Liver (tissue), 9 donors: Measurements from ENCODE around the gene PCDHB7. TPM values are rescaled to one million over a fixed set of nuclear protein-coding genes. Genes with fewer than 3 reads are reported as not detected.

Source experiments
- DNase-seq: peaks from one replicate; pipeline ENCODE4 v3.0.0-alpha.2; 2017; ENCODE audit warnings: low spot score
- H3K27ac ChIP-seq, 2 donors: one replicate each; pipeline ENCODE4 v1.7.0; 2013; ENCODE audit warnings: inconsistent platforms in 2 of 2, low read length in 2 of 2, control low read depth in 1 of 2, low read depth in 1 of 2, mild to moderate bottlenecking in 1 of 2
- H3K27me3 ChIP-seq, 4 donors: one replicate each; pipeline versions ENCODE4 v1.6.1 to v1.7.0; 2013; ENCODE audit warnings: low read length in 3 of 4, inconsistent platforms in 1 of 4, mild to moderate bottlenecking in 1 of 4, moderate library complexity in 1 of 4; ENCODE audit not compliant: control insufficient read depth in 4 of 4, insufficient read depth in 4 of 4
- H3K36me3 ChIP-seq, 4 donors: one replicate each; pipeline versions ENCODE4 v1.6.1 to v1.7.0; 2013; ENCODE audit warnings: low read length in 3 of 4, mild to moderate bottlenecking in 3 of 4, low read depth in 1 of 4, moderate library complexity in 1 of 4; ENCODE audit not compliant: control insufficient read depth in 4 of 4, insufficient read depth in 3 of 4
- H3K4me1 ChIP-seq, 4 donors: one replicate each; pipeline versions ENCODE4 v1.6.1 to v1.7.0; 2013; ENCODE audit warnings: low read length in 3 of 4, mild to moderate bottlenecking in 3 of 4, moderate library complexity in 1 of 4; ENCODE audit not compliant: control insufficient read depth in 4 of 4, insufficient read depth in 4 of 4
- H3K4me3 ChIP-seq, 3 donors: one replicate each; pipeline versions ENCODE4 v1.6.1 to v1.7.0; 2013; ENCODE audit warnings: low read length in 3 of 3, control low read depth in 1 of 3, low read depth in 1 of 3, mild to moderate bottlenecking in 1 of 3
- H3K9ac ChIP-seq, 2 donors: one replicate each; pipeline ENCODE4 v1.7.0; 2013; ENCODE audit warnings: low read length in 2 of 2, mild to moderate bottlenecking in 2 of 2, moderate library complexity in 2 of 2, control low read depth in 1 of 2, low read depth in 1 of 2
- H3K9me3 ChIP-seq, 4 donors: one replicate each; pipeline versions ENCODE4 v1.6.1 to v1.7.0; 2013; ENCODE audit warnings: low read length in 3 of 4; ENCODE audit not compliant: control insufficient read depth in 4 of 4
- EGR1 ChIP-seq, 2 donors: IDR thresholded peaks; 2 replicates each; pipeline ENCODE4 v1.6.1; 2016 to 2018; ENCODE audit warnings: antibody characterized with exemption in 2 of 2, low read depth in 2 of 2
- GABPA ChIP-seq, 2 donors: IDR thresholded peaks in 1 of 2; conservative IDR thresholded peaks in 1 of 2; 2 replicates each; pipeline ENCODE4 v1.6.1; 2016; ENCODE audit warnings: antibody characterized with exemption in 2 of 2, mild to moderate bottlenecking in 1 of 2, moderate library complexity in 1 of 2
- HNF4A ChIP-seq, 2 donors: conservative IDR thresholded peaks; 2 replicates each; pipeline ENCODE4 v1.6.1; 2016; ENCODE audit warnings: antibody characterized with exemption in 2 of 2, mild to moderate bottlenecking in 2 of 2
- HNF4G ChIP-seq: IDR thresholded peaks from 2 replicates; pipeline ENCODE4 v1.6.1; 2016; ENCODE audit warnings: antibody characterized with exemption
- JUND ChIP-seq, 2 donors: IDR thresholded peaks; 2 replicates each; pipeline ENCODE4 v1.6.1; 2016; ENCODE audit warnings: antibody characterized with exemption in 2 of 2
- NR2F2 ChIP-seq: IDR thresholded peaks from 2 replicates; pipeline ENCODE4 v1.6.1; 2016; ENCODE audit warnings: antibody characterized with exemption
- RAD21 ChIP-seq, 2 donors: IDR thresholded peaks; 2 replicates each; pipeline ENCODE4 v1.6.1; 2016; ENCODE audit warnings: antibody characterized with exemption in 2 of 2, mild to moderate bottlenecking in 2 of 2
- REST ChIP-seq: IDR thresholded peaks from 2 replicates; pipeline ENCODE4 v1.6.1; 2016; ENCODE audit warnings: antibody characterized with exemption, mild to moderate bottlenecking
- RXRA ChIP-seq, 2 donors: IDR thresholded peaks; 2 replicates each; pipeline ENCODE4 v1.6.1; 2017 to 2018; ENCODE audit warnings: antibody characterized with exemption in 2 of 2, mild to moderate bottlenecking in 1 of 2
- SP1 ChIP-seq: IDR thresholded peaks from 2 replicates; pipeline ENCODE4 v1.6.1; 2018; ENCODE audit warnings: antibody characterized with exemption, mild to moderate bottlenecking
- TAF1 ChIP-seq: conservative IDR thresholded peaks from 2 replicates; pipeline ENCODE4 v1.6.1; 2016; ENCODE audit warnings: antibody characterized with exemption, mild to moderate bottlenecking
- YY1 ChIP-seq: IDR thresholded peaks from 2 replicates; pipeline ENCODE4 v1.6.1; 2016; ENCODE audit warnings: antibody characterized with exemption, mild to moderate bottlenecking
- WGBS: extraction: QIAGEN DNeasy Blood & Tissue Kit; methylation state at CpG from one replicate; pipeline ENCODE4 v1.1.7; 2013; 5-methylcytosine and 5-hydroxymethylcytosine counted together
- polyA plus RNA-seq, 2 donors: library from polyadenylated mRNA; stranded (reverse) in 1 of 2; unstranded in 1 of 2; fragments of 200-250 nt in 1 of 2; fragments of >200 nt in 1 of 2; fragmentation: Nextera tagmentation in 1 of 2; extraction: Ambion mirVana in 1 of 2; gene quantifications; one replicate each; pipeline versions ENCODE4 v1.2.1 to v1.2.3, GENCODE V29; 2013 to 2015
- total RNA-seq, 2 donors: library from RNA; depleted of rRNA; stranded (reverse); fragments of >200 nt; gene quantifications; one replicate each; pipeline ENCODE4 v1.2.3, GENCODE V29; 2014
- TF ChIP-seq, protein P1 (sequence below): fragments of 150-350 bp; IDR thresholded peaks from 2 replicates; pipeline ENCODE4 v1.5.1; 2017; ENCODE audit warnings: improper control_type of control experiment, low read depth, low read length; ENCODE audit not compliant: missing input control
- TF ChIP-seq, protein P2 (sequence below): IDR thresholded peaks from 2 replicates; pipeline ENCODE4 v1.6.1; 2016; ENCODE audit warnings: antibody characterized with exemption
- TF ChIP-seq, protein P3 (sequence below): IDR thresholded peaks from 2 replicates; pipeline ENCODE4 v1.6.1; 2016; ENCODE audit warnings: antibody characterized with exemption
- donor health status: healthy.
- donor health status: healthy.
- donor health status: healthy.
- donor health status: healthy.
- donor health status: healthy.

The PCDHB7 gene
- total and polyA plus RNA-seq, 4 donors = 0.08 to 0.21 (median 0.09) TPM; not detected in 1

DNA sequence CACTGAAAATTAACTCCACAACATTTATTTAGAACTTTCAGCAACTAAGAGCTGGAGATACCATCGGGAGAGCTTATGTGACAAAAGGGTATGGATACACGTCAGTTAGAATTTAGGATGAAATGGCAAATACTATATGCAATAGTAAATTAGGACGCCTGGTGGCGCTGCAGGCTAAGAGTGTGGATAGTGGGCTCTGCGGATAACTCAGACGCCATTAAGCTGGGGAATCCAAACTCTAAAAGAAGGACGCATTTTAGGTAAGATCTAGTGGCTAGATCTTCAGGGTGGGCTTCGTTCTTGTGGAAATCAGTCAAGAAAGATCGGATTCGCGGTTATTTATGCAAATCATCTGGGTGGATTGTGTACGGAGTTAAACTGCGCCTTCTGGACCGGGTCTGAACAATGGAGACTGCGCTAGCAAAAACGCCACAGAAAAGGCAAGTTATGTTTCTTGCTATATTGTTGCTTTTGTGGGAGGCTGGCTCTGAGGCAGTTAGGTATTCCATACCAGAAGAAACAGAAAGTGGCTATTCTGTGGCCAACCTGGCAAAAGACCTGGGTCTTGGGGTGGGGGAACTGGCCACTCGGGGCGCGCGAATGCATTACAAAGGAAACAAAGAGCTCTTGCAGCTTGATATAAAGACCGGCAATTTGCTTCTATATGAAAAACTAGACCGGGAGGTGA, 37.3 kb upstream of the PCDHB7 start, which contains the start of gene PCDHB5:
TSS of gene PCDHB5 (plus strand) at position 177 of the 688 bp plus-strand sequence. CDS start at position 406, 229 bp downstream.
- Histone ChIP-seq H3K9ac (no peak within 1 kb of the TSS), H3K4me3 (peak within 1 kb of the TSS; percentile 28 to 80 (median 41)), H3K27ac (no peak within 1 kb of the TSS), H3K9me3 (peaks cover 4 to 30% (median 15%) of the 10 kb centered on the region in 4 donors), H3K36me3 (no peaks in the 10 kb centered on the region), H3K27me3 (peaks cover 0 to 7% (median 0%) of the 10 kb centered on the region in 4 donors), H3K4me1 (no peaks in the 10 kb centered on the region)
- TF ChIP-seq YY1 (peak; percentile 59), REST (no peak), NR2F2 (no peak), EGR1 (IDR thresholded peaks at IDR 0.05; ENCODE audit: low read depth in 2 of 2) (no peak), RAD21 (IDR thresholded peaks at IDR 0.05) (peak; percentile 35 to 49)
- TF ChIP-seq, protein P1, sequence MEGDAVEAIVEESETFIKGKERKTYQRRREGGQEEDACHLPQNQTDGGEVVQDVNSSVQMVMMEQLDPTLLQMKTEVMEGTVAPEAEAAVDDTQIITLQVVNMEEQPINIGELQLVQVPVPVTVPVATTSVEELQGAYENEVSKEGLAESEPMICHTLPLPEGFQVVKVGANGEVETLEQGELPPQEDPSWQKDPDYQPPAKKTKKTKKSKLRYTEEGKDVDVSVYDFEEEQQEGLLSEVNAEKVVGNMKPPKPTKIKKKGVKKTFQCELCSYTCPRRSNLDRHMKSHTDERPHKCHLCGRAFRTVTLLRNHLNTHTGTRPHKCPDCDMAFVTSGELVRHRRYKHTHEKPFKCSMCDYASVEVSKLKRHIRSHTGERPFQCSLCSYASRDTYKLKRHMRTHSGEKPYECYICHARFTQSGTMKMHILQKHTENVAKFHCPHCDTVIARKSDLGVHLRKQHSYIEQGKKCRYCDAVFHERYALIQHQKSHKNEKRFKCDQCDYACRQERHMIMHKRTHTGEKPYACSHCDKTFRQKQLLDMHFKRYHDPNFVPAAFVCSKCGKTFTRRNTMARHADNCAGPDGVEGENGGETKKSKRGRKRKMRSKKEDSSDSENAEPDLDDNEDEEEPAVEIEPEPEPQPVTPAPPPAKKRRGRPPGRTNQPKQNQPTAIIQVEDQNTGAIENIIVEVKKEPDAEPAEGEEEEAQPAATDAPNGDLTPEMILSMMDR = peak; percentile 19
- TF ChIP-seq, protein P2, sequence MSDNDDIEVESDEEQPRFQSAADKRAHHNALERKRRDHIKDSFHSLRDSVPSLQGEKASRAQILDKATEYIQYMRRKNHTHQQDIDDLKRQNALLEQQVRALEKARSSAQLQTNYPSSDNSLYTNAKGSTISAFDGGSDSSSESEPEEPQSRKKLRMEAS = no peak
- no peak for DNase-seq
- WGBS = 19% methylated on average over 22 of the region's 22 CpGs

DNA sequence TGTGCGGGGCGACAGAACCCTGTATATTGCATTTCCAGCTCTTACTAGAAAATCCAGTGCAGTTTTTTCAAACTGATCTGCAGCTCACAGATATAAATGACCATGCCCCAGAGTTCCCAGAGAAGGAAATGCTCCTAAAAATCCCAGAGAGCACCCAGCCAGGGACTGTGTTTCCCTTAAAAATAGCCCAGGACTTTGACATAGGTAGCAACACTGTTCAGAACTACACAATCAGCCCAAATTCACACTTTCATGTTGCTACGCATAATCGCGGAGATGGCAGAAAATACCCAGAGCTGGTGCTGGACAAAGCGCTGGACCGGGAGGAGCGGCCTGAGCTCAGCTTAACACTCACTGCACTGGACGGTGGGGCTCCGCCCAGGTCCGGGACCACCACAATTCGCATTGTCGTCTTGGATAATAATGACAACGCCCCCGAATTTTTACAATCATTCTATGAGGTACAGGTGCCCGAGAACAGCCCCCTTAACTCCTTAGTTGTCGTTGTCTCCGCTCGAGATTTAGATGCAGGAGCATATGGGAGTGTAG, 36.7 kb upstream of the PCDHB7 start:
- H3K36me3 ChIP-seq = no peaks in the 10 kb centered on the region
- H3K9ac ChIP-seq = no peak overlapping the region
- no peak for DNase-seq
- no peaks in the 10 kb centered on the region for H3K4me1 ChIP-seq
- 39% methylated on average over 19 of the region's 19 CpGs for WGBS
- no peak overlapping the region for H3K27ac ChIP-seq
- TF ChIP-seq TAF1 = no peak
- no peak for TF ChIP-seq HNF4G
- TF ChIP-seq RXRA (IDR thresholded peaks at IDR 0.05) = no peak
- TF ChIP-seq GABPA (IDR thresholded peaks at IDR 0.05 in 1 of 2, conservative IDR thresholded peaks at IDR 0.05 in 1 of 2) = no peak
- no peak for TF ChIP-seq YY1
- TF ChIP-seq, protein P1 = no peak
- no peak for TF ChIP-seq SP1
- TF ChIP-seq, protein P3, sequence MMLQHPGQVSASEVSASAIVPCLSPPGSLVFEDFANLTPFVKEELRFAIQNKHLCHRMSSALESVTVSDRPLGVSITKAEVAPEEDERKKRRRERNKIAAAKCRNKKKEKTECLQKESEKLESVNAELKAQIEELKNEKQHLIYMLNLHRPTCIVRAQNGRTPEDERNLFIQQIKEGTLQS = no peak
- TF ChIP-seq REST = no peak
- no peak for TF ChIP-seq JUND (IDR thresholded peaks at IDR 0.05)
- TF ChIP-seq HNF4A (conservative IDR thresholded peaks at IDR 0.05) = no peak
- TF ChIP-seq, protein P2 = no peak
- peaks cover 4 to 30% (median 15%) of the 10 kb centered on the region in 4 donors for H3K9me3 ChIP-seq
- H3K27me3 ChIP-seq = peaks cover 0 to 7% (median 0%) of the 10 kb centered on the region in 4 donors
- H3K4me3 ChIP-seq = peak overlapping the region in 2 of 3 donors; percentile 28 to 80
